Measurements from ENCODE around the gene PNMA6E. TPM values are rescaled to one million over a fixed set of nuclear protein-coding genes. Genes with fewer than 3 reads are reported as not detected.

PNMA6E gene
- total and polyA plus RNA-seq, 4 donors: not detected

- peaks cover 40% of the 10 kb centered on the region for H3K4me1 ChIP-seq (ENCODE audit: control insufficient read depth, insufficient read depth, low read length)
- no peaks in the 10 kb centered on the region for H3K36me3 ChIP-seq (ENCODE audit: control insufficient read depth, insufficient read depth, low read length)
- DNase-seq (ENCODE audit: low read depth in 4 of 6, low spot score in 6 of 6): no peak
- H3K4me3 ChIP-seq (ENCODE audit: low read depth, low read length): no peak overlapping the region
- H3K27ac ChIP-seq (ENCODE audit: low read depth, low read length): no peak overlapping the region
- no peaks in the 10 kb centered on the region for H3K27me3 ChIP-seq (ENCODE audit: control insufficient read depth, insufficient read depth, low read length)
- 71% methylated on average over 9 of the region's 9 CpGs for WGBS (ENCODE audit: insufficient coverage)
- peaks cover 3% of the 10 kb centered on the region for H3K9me3 ChIP-seq (ENCODE audit: control insufficient read depth, insufficient read depth, low read length)
Measured at GRCh38 chrX:153379508-153379907, 21.6 kb downstream of the PNMA6E start.

GRCh38 chrX:153378607-153379006 lies 22.5 kb downstream of the PNMA6E start:
- 78% methylated on average over 4 of the region's 4 CpGs for WGBS (ENCODE audit: insufficient coverage)
- no peak overlapping the region for H3K27ac ChIP-seq (ENCODE audit: low read depth, low read length)

GRCh38 chrX:153377727-153378126 lies 23.4 kb downstream of the PNMA6E start:
- 100% methylated on average over 1 of the region's 3 CpGs for WGBS (ENCODE audit: insufficient coverage)
- H3K27ac ChIP-seq (ENCODE audit: low read depth, low read length): no peak overlapping the region
- H3K4me3 ChIP-seq (ENCODE audit: low read depth, low read length): no peak overlapping the region

More at GRCh38 chrX:153378607-153379006, 22.5 kb downstream of the PNMA6E start:
- Histone ChIP-seq H3K36me3 (ENCODE audit: control insufficient read depth, insufficient read depth, low read length) (no peaks in the 10 kb centered on the region), H3K4me1 (ENCODE audit: control insufficient read depth, insufficient read depth, low read length) (peaks cover 40% of the 10 kb centered on the region), H3K27me3 (ENCODE audit: control insufficient read depth, insufficient read depth, low read length) (no peaks in the 10 kb centered on the region), H3K4me3 (ENCODE audit: low read depth, low read length) (no peak overlapping the region), H3K9me3 (ENCODE audit: control insufficient read depth, insufficient read depth, low read length) (peaks cover 3% of the 10 kb centered on the region)
- no peak for DNase-seq (ENCODE audit: low read depth in 4 of 6, low spot score in 6 of 6)

GRCh38 chrX:153375571-153375970 lies 25.6 kb downstream of the PNMA6E start:
- no peak overlapping the region for H3K4me3 ChIP-seq (ENCODE audit: low read depth, low read length)
- no peaks in the 10 kb centered on the region for H3K36me3 ChIP-seq (ENCODE audit: control insufficient read depth, insufficient read depth, low read length)
- no peaks in the 10 kb centered on the region for H3K27me3 ChIP-seq (ENCODE audit: control insufficient read depth, insufficient read depth, low read length)
- H3K4me1 ChIP-seq (ENCODE audit: control insufficient read depth, insufficient read depth, low read length): peaks cover 22% of the 10 kb centered on the region
- no peak for DNase-seq (ENCODE audit: low read depth in 4 of 6, low spot score in 6 of 6)
- H3K9me3 ChIP-seq (ENCODE audit: control insufficient read depth, insufficient read depth, low read length): peaks cover 3% of the 10 kb centered on the region
- no peak overlapping the region for H3K27ac ChIP-seq (ENCODE audit: low read depth, low read length)
- 75% methylated on average over 5 of the region's 5 CpGs for WGBS (ENCODE audit: insufficient coverage)

More at GRCh38 chrX:153377727-153378126, 23.4 kb downstream of the PNMA6E start:
- DNase-seq (ENCODE audit: low read depth in 4 of 6, low spot score in 6 of 6): no peak
- H3K4me1 ChIP-seq (ENCODE audit: control insufficient read depth, insufficient read depth, low read length): peaks cover 40% of the 10 kb centered on the region
- H3K36me3 ChIP-seq (ENCODE audit: control insufficient read depth, insufficient read depth, low read length): no peaks in the 10 kb centered on the region
- H3K27me3 ChIP-seq (ENCODE audit: control insufficient read depth, insufficient read depth, low read length): no peaks in the 10 kb centered on the region
- H3K9me3 ChIP-seq (ENCODE audit: control insufficient read depth, insufficient read depth, low read length): peaks cover 3% of the 10 kb centered on the region

- no peak for DNase-seq (ENCODE audit: low read depth in 4 of 6, low spot score in 6 of 6)
- Histone ChIP-seq H3K36me3 (ENCODE audit: control insufficient read depth, insufficient read depth, low read length) (no peaks in the 10 kb centered on the region), H3K9me3 (ENCODE audit: control insufficient read depth, insufficient read depth, low read length) (peaks cover 4% of the 10 kb centered on the region), H3K27me3 (ENCODE audit: control insufficient read depth, insufficient read depth, low read length) (no peaks in the 10 kb centered on the region), H3K4me3 (ENCODE audit: low read depth, low read length) (no peak overlapping the region), H3K27ac (ENCODE audit: low read depth, low read length) (no peak overlapping the region), H3K4me1 (ENCODE audit: control insufficient read depth, insufficient read depth, low read length) (peaks cover 12% of the 10 kb centered on the region)
- 33% methylated on average over 1 of the region's 7 CpGs for WGBS (ENCODE audit: insufficient coverage)
Measured at GRCh38 chrX:153374426-153374825, 26.7 kb downstream of the PNMA6E start.

GRCh38 chrX:153372949-153373348 lies 28.2 kb downstream of the PNMA6E start:
- peaks cover 8% of the 10 kb centered on the region for H3K4me1 ChIP-seq (ENCODE audit: control insufficient read depth, insufficient read depth, low read length)
- no peaks in the 10 kb centered on the region for H3K27me3 ChIP-seq (ENCODE audit: control insufficient read depth, insufficient read depth, low read length)
- no peak overlapping the region for H3K27ac ChIP-seq (ENCODE audit: low read depth, low read length)
- H3K36me3 ChIP-seq (ENCODE audit: control insufficient read depth, insufficient read depth, low read length): no peaks in the 10 kb centered on the region
- peaks cover 2% of the 10 kb centered on the region for H3K9me3 ChIP-seq (ENCODE audit: control insufficient read depth, insufficient read depth, low read length)
- no peak for DNase-seq (ENCODE audit: low read depth in 4 of 6, low spot score in 6 of 6)
- no peak overlapping the region for H3K4me3 ChIP-seq (ENCODE audit: low read depth, low read length)

GRCh38 chrX:153371256-153371655 lies 29.9 kb downstream of the PNMA6E start:
- no peaks in the 10 kb centered on the region for H3K27me3 ChIP-seq (ENCODE audit: control insufficient read depth, insufficient read depth, low read length)
- WGBS (ENCODE audit: insufficient coverage): no CpG with 5 or more reads among the region's 3 CpGs
- no peaks in the 10 kb centered on the region for H3K36me3 ChIP-seq (ENCODE audit: control insufficient read depth, insufficient read depth, low read length)

GRCh38 chrX:153370293-153371055 lies 30.7 kb downstream of the PNMA6E start:
- DNase-seq (ENCODE audit: low read depth in 4 of 6, low spot score in 6 of 6): no peak
- H3K9me3 ChIP-seq (ENCODE audit: control insufficient read depth, insufficient read depth, low read length): peaks cover 2% of the 10 kb centered on the region
- peak overlapping the region; percentile 40 for H3K27ac ChIP-seq (ENCODE audit: low read depth, low read length)
- 83% methylated on average over 2 of the region's 8 CpGs for WGBS (ENCODE audit: insufficient coverage)
- no peaks in the 10 kb centered on the region for H3K36me3 ChIP-seq (ENCODE audit: control insufficient read depth, insufficient read depth, low read length)
- peaks cover 4% of the 10 kb centered on the region for H3K4me1 ChIP-seq (ENCODE audit: control insufficient read depth, insufficient read depth, low read length)
- H3K27me3 ChIP-seq (ENCODE audit: control insufficient read depth, insufficient read depth, low read length): no peaks in the 10 kb centered on the region
- H3K4me3 ChIP-seq (ENCODE audit: low read depth, low read length): no peak overlapping the region

More at GRCh38 chrX:153371256-153371655, 29.9 kb downstream of the PNMA6E start:
- Histone ChIP-seq H3K9me3 (ENCODE audit: control insufficient read depth, insufficient read depth, low read length) (peaks cover 2% of the 10 kb centered on the region), H3K4me3 (ENCODE audit: low read depth, low read length) (no peak overlapping the region), H3K27ac (ENCODE audit: low read depth, low read length) (peak overlapping the region; percentile 40), H3K4me1 (ENCODE audit: control insufficient read depth, insufficient read depth, low read length) (peaks cover 8% of the 10 kb centered on the region)
- peak in 1 of 6 donors; percentile 35 for DNase-seq (ENCODE audit: low read depth in 4 of 6, low spot score in 6 of 6)

GRCh38 chrX:153366878-153367538 lies 34.1 kb downstream of the PNMA6E start:
- Histone ChIP-seq H3K27me3 (ENCODE audit: control insufficient read depth, insufficient read depth, low read length) (no peaks in the 10 kb centered on the region), H3K9me3 (ENCODE audit: control insufficient read depth, insufficient read depth, low read length) (peaks cover 2% of the 10 kb centered on the region), H3K36me3 (ENCODE audit: control insufficient read depth, insufficient read depth, low read length) (no peaks in the 10 kb centered on the region), H3K27ac (ENCODE audit: low read depth, low read length) (no peak overlapping the region), H3K4me1 (ENCODE audit: control insufficient read depth, insufficient read depth, low read length) (no peaks in the 10 kb centered on the region), H3K4me3 (ENCODE audit: low read depth, low read length) (no peak overlapping the region)
- WGBS (ENCODE audit: insufficient coverage): no CpG with 5 or more reads among the region's 5 CpGs
- DNase-seq (ENCODE audit: low read depth in 4 of 6, low spot score in 6 of 6): no peak

GRCh38 chrX:153366119-153366518 lies 35.0 kb downstream of the PNMA6E start:
- Histone ChIP-seq H3K27me3 (ENCODE audit: control insufficient read depth, insufficient read depth, low read length) (no peaks in the 10 kb centered on the region), H3K36me3 (ENCODE audit: control insufficient read depth, insufficient read depth, low read length) (no peaks in the 10 kb centered on the region), H3K9me3 (ENCODE audit: control insufficient read depth, insufficient read depth, low read length) (peaks cover 2% of the 10 kb centered on the region), H3K4me1 (ENCODE audit: control insufficient read depth, insufficient read depth, low read length) (no peaks in the 10 kb centered on the region), H3K4me3 (ENCODE audit: low read depth, low read length) (no peak overlapping the region), H3K27ac (ENCODE audit: low read depth, low read length) (no peak overlapping the region)
- DNase-seq (ENCODE audit: low read depth in 4 of 6, low spot score in 6 of 6): no peak
- WGBS (ENCODE audit: insufficient coverage): 73% methylated on average over 3 of the region's 3 CpGs

Measured in spinal cord (tissue), 10 donors.